Esophagus mucosa (tissue), 1 donor: ENCODE results near the gene DOCK8. TPM values are rescaled to one million over a fixed set of nuclear protein-coding genes. Genes with fewer than 3 reads are reported as not detected.
"Not testable (repeated sequence)": the region's sequence is repeated elsewhere in the genome, so short reads cannot be mapped to it uniquely, and the experiment has no call there.

Experiments used
- ATAC-seq: fragments of 200-7000 bp; cut with Tn5 transposase; one replicate; pipeline ENCODE4 v1.9.1; 2020
- total RNA-seq: library from RNA; stranded (reverse); gene quantifications from one replicate; pipeline ENCODE4 v1.2.4, GENCODE V29; 2023
- donor health status: DM: yes; HTN: yes; CAD: no.

DOCK8 gene
- 11.4 TPM for total RNA-seq

GRCh38 chr9:214648-215493 lies at the start of gene DOCK8:
Gene DOCK8, plus strand, starts transcription at chr9:214865. Its CDS starts 112 bp downstream, at chr9:214977.
- peak; percentile 86 for ATAC-seq

GRCh38 chr9:169757-170156 lies 44.9 kb upstream of the DOCK8 start:
- not testable (repeated sequence) for ATAC-seq

- ATAC-seq: not testable (repeated sequence)
Observed at GRCh38 chr9:178140-178825, 36.4 kb upstream of the DOCK8 start.

GRCh38 chr9:178970-179383 lies 35.7 kb upstream of the DOCK8 start, which contains the start of gene ZNG1A:
Gene ZNG1A, minus strand, starts transcription at chr9:179056. Its CDS starts 87 bp downstream, at chr9:178969.
- ATAC-seq: not testable (repeated sequence)

- ATAC-seq: not testable (repeated sequence)
Observed at GRCh38 chr9:199601-200000, 15.1 kb upstream of the DOCK8 start.

GRCh38 chr9:206481-206880 lies 8.2 kb upstream of the DOCK8 start:
- ATAC-seq: no peak

GRCh38 chr9:209143-209758 lies 5.4 kb upstream of the DOCK8 start:
- ATAC-seq: no peak

- ATAC-seq: no peak
Observed at GRCh38 chr9:211036-211435, 3.6 kb upstream of the DOCK8 start.

- no peak for ATAC-seq
Observed at GRCh38 chr9:211557-211956, 3.1 kb upstream of the DOCK8 start.

GRCh38 chr9:212297-212696 lies 2.4 kb upstream of the DOCK8 start:
- ATAC-seq: no peak

GRCh38 chr9:213901-214300 lies 764 bp upstream of the DOCK8 start:
- ATAC-seq: not testable (repeated sequence)

- no peak for ATAC-seq
Observed at GRCh38 chr9:214351-214647, 366 bp upstream of the DOCK8 start.

- ATAC-seq: no peak
Observed at GRCh38 chr9:215631-216155, 1.0 kb downstream of the DOCK8 start.

- ATAC-seq: no peak
Observed at GRCh38 chr9:216866-217265, 2.2 kb downstream of the DOCK8 start.

- ATAC-seq: no peak
Observed at GRCh38 chr9:217950-218349, 3.3 kb downstream of the DOCK8 start.

GRCh38 chr9:219036-219435 lies 4.4 kb downstream of the DOCK8 start:
- ATAC-seq: not testable (repeated sequence)

- ATAC-seq: no peak
Observed at GRCh38 chr9:219670-220365, 5.2 kb downstream of the DOCK8 start.

- ATAC-seq: no peak
Observed at GRCh38 chr9:221989-222776, 7.5 kb downstream of the DOCK8 start.

GRCh38 chr9:223152-223551 lies 8.5 kb downstream of the DOCK8 start:
- ATAC-seq: peak; percentile 41

- no peak for ATAC-seq
Observed at GRCh38 chr9:224026-224425, 9.4 kb downstream of the DOCK8 start.

GRCh38 chr9:224582-225520 lies 10.2 kb downstream of the DOCK8 start:
- peak; percentile 91 for ATAC-seq
